BJ (cell line): Measurements from ENCODE around the gene NALCN. TPM values are rescaled to one million over a fixed set of nuclear protein-coding genes. Genes with fewer than 3 reads are reported as not detected.

Experiments used
- CTCF ChIA-PET: fragments of 350-600 bp; formaldehyde crosslinking; extraction: SDS; loops from one replicate; lab custom pipeline; 2021; ENCODE audit warnings: antibody characterized with exemption, inconsistent platforms; lab: Yijun Ruan, JAX
- POLR2A ChIA-PET: fragments of 300-600 bp; sonication (Branson Sonifier 250); formaldehyde crosslinking; extraction: SDS; loops from one replicate; lab custom pipeline; 2021; ENCODE audit warnings: antibody characterized with exemption; lab: Charles Lee
- DNase-seq: peaks from one replicate; pipeline ENCODE4 v3.0.0-alpha.2; 2011; ENCODE audit warnings: low read depth
- H3K27me3 ChIP-seq: 2 replicates; pipeline ENCODE4 v1.6.0; 2011; ENCODE audit warnings: low read length; ENCODE audit not compliant: control insufficient read depth, insufficient read depth
- H3K36me3 ChIP-seq: 2 replicates; pipeline ENCODE4 v1.5.1; 2011; ENCODE audit warnings: low read length; ENCODE audit not compliant: control insufficient read depth, insufficient read depth
- H3K4me3 ChIP-seq: 2 replicates; pipeline ENCODE4 v1.5.1; 2011; ENCODE audit warnings: low read depth, mild to moderate bottlenecking, control low read depth, low read length
- polyA plus RNA-seq: library from polyadenylated mRNA; depleted of rRNA; stranded (reverse); fragments of >200 nt; gene quantifications from 2 replicates; pipeline ENCODE4 v1.2.3, GENCODE V29; 2011
- TF ChIP-seq, protein P1 (sequence below): IDR thresholded peaks from 2 replicates; pipeline ENCODE4 v1.5.1; 2011; ENCODE audit warnings: low read depth, mild to moderate bottlenecking, control low read depth, inconsistent platforms, low read length, moderate library complexity; ENCODE audit not compliant: insufficient read depth

NALCN gene
- polyA plus RNA-seq, 1 experiment = 2.9 TPM

- no peaks in the 10 kb centered on the region for H3K36me3 ChIP-seq
- ChIA-PET CTCF (no interaction called here), POLR2A (no interaction called here)
- peak; percentile 31 for DNase-seq
- TF ChIP-seq, protein P1, sequence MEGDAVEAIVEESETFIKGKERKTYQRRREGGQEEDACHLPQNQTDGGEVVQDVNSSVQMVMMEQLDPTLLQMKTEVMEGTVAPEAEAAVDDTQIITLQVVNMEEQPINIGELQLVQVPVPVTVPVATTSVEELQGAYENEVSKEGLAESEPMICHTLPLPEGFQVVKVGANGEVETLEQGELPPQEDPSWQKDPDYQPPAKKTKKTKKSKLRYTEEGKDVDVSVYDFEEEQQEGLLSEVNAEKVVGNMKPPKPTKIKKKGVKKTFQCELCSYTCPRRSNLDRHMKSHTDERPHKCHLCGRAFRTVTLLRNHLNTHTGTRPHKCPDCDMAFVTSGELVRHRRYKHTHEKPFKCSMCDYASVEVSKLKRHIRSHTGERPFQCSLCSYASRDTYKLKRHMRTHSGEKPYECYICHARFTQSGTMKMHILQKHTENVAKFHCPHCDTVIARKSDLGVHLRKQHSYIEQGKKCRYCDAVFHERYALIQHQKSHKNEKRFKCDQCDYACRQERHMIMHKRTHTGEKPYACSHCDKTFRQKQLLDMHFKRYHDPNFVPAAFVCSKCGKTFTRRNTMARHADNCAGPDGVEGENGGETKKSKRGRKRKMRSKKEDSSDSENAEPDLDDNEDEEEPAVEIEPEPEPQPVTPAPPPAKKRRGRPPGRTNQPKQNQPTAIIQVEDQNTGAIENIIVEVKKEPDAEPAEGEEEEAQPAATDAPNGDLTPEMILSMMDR = no peak
- no peak overlapping the region for H3K4me3 ChIP-seq
- no peaks in the 10 kb centered on the region for H3K27me3 ChIP-seq
Observed at GRCh38 chr13:101018720-101019119, 397.6 kb downstream of the NALCN start.

DNA sequence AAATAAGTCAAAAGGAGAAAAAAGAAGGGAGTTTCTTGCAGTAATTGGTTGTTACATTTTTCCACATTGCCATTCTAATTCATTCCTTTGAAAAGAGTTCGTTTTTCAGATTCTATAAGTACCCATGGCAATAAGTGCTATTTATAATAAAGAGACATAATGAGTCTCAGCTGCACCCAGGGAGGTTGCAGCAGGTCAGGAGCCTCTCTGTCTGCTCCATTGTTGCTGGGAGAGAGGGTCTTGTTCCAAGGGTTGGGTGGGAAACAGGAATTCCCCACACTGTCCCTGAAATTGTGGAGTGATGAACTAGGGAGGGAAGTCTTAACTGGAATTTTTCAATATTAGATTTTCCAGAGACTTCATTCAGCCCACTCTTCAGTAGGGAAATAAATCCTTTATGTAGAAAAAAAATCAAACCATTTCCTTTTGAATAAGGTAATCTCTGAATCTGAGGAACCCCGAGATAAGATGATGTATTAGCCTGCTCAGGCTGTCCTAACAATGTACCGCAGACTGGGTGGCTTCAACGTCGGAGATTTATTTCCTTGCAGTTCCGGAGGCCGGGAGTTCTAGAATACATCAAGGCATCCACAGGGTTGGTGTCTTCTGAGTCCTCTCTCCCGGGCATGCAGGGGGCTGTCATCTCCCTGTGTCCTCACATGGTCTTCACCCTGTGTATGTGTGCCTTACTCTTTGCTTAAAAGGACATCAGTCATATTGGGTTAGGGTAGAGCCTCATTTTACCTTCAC, 399.0 kb downstream of the NALCN start:
- TF ChIP-seq, protein P1 = no peak
- ChIA-PET POLR2A (no interaction called here), CTCF (interaction anchor here (0.9 kb wide), 1 partner anchor 293 kb away, joined by 3 read pairs; no protein-coding TSS in a partner anchor)
- Histone ChIP-seq H3K4me3 (no peak overlapping the region), H3K27me3 (no peaks in the 10 kb centered on the region), H3K36me3 (no peaks in the 10 kb centered on the region)
- DNase-seq = no peak

- ChIA-PET CTCF (no interaction called here), POLR2A (no interaction called here)
- no peak overlapping the region for H3K4me3 ChIP-seq
- H3K27me3 ChIP-seq = no peaks in the 10 kb centered on the region
- TF ChIP-seq, protein P1 = no peak
- no peak for DNase-seq
- no peaks in the 10 kb centered on the region for H3K36me3 ChIP-seq
Observed at GRCh38 chr13:101016475-101016874, 399.8 kb downstream of the NALCN start.

- ChIA-PET POLR2A (no interaction called here), CTCF (no interaction called here)
- Histone ChIP-seq H3K36me3 (no peaks in the 10 kb centered on the region), H3K4me3 (no peak overlapping the region), H3K27me3 (no peaks in the 10 kb centered on the region)
- TF ChIP-seq, protein P1 = no peak
- DNase-seq = no peak
Observed at GRCh38 chr13:101013245-101013644, 403.1 kb downstream of the NALCN start.

DNA sequence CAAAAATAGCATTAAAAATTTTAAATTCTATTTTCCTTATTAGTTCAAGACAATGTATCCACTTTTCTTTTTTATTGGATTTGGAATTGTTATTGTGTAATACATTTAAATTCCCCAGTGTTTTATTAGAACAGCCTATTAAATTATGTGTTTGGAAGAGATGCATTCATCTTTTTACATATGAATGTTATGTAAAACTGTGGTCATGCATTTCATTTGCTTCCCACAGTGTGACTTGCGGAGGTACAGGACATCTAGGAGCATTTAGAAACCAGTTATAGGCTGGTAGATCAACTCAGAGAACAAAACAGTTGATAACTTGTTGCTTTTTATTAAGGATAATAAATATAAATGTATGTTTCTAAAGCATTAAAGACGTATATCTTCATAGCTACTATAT, 406.2 kb downstream of the NALCN start:
- Histone ChIP-seq H3K4me3 (no peak overlapping the region), H3K36me3 (no peaks in the 10 kb centered on the region), H3K27me3 (no peaks in the 10 kb centered on the region)
- ChIA-PET CTCF (no interaction called here), POLR2A (no interaction called here)
- TF ChIP-seq, protein P1 = no peak
- DNase-seq = no peak
